ENCODE measurements around the gene MAPT.

DNA sequence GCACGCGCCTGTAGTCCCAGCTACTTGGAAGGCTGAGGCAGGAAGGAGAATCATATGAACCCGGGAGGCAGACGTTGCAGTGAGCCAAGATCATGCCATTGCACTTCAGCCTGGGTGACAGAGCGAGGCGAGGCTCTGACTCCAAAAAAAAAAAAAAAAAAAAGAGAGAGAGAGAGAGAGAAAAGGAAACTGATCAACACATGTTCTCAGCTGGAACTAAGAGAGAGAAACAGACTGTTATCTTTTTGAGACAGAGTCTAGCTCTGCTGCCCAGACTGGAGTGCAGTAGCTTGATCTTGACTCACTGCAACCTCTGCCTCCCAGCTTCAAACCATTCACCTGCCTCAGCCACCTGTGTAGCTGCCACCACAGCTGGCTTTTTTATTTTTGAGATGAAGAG, 165.1 kb downstream of the MAPT start:
- TF ChIP-seq POLR2AphosphoS5 (IDR thresholded peaks at IDR 0.05; ENCODE audit: low read depth, low read length) (no peak), POLR2A (IDR thresholded peaks at IDR 0.05; ENCODE audit: low read depth, low read length) (no peak)
